DMS79 treated with DMSO at 0.1 percent for 48 hours (cell line): Measurements from ENCODE around the gene NTM.

Source experiments
- DNase-seq: peaks from one replicate; lab custom pipeline; 2025; lab: John Stamatoyannopoulos, UW

Gene NTM

DNA sequence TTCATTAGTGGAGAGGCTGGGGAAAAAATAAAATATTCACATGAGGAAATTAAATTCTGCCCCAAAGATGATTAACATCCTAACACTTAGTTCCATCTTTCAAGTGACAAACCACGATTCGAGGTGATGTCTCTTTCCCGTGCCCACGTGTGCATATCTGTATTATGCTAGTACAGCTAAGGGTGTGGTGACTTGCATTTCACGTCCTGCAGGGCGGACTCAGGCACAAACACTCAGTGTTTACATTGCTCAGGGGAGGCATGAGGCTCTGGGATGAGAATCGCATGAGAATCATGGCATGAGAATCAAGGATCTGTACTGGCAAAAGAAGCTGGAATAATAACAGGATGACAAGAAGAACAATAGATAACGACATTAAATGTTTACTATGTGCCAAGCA lies 179.4 kb downstream of the NTM start:
- DNase-seq = no peak

DNA sequence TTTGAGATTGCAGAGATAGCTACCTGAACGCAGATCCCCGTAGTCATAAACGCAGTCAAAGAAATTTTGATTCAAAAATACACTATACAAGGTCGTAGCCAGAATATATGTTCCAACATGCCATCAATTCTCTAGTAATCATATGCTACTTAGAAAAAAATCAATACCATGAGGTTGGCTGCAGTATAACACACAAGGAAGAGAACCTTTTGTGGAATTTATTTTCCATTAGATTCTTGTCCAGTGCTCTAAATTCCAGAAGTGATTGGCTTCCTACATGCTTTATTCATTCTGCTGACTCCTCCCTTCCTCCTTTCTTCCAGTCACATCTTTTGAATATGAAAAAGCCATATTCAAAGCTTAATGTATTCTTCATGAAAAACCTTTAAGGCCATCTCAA lies 189.9 kb downstream of the NTM start:
- no peak for DNase-seq

DNA sequence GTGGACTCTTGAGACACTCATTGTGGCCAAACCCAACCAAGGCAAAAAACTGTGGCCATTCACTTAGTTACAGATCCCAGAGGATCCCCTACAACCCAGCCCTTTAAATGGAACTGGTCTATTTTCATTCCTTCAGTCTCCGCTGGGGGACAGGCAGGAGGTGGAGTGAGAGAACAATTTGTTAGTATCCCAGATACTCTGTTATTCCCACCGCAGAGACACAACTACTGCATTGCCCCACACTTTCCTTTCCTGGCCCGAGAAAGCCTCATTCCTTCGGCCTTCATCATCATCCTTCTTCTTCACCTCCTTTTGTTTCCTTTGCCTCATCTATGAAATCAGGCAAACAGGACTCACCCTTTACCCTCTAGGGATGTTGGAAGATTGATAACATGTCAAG lies 191.1 kb downstream of the NTM start:
- DNase-seq = no peak

DNA sequence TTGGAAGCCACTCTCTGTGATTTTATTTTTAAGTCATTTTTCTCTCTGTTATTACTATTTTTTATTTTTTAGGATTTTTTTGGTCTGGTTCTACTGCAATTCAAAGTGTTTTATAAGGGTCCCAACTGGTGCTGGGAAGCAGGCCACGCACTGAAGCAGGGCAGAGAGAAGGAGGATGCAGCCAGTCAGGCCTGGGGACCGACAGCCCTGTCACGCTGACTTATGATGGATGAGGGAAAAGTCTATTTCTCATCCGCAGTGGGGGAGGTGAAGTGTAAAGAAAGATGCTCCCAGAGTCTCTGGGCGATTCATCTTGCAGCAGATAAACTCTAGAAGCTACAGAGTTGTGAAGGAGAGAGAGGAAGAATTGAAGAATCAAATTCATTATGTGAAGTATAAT lies 191.6 kb downstream of the NTM start:
- no peak for DNase-seq

- no peak for DNase-seq
Observed at GRCh38 chr11:131568318-131568717, 197.9 kb downstream of the NTM start.

- DNase-seq = no peak
Observed at GRCh38 chr11:131571571-131571970, 201.2 kb downstream of the NTM start.

DNA sequence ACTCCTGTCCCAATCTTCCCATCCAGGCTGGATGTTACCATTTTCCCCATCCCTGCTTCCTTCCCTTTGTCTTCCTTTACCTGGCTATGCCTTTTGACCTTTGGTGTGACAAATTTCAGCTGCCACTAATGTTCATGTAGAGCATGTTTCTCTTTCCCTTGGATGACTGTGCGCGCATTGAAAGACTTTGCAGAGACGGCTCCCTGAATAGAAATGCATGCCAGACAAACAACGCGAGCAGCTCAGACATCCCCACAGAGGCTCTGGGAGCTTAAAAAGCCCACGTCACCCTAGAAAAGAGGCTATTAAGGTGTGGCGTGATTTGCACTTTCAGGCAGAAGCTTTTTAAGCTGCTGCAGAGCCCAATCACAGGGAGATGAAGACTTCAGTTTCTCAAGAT lies 202.0 kb downstream of the NTM start:
- DNase-seq = no peak

GRCh38 chr11:131579932-131580387 lies 209.5 kb downstream of the NTM start:
- no peak for DNase-seq

DNA sequence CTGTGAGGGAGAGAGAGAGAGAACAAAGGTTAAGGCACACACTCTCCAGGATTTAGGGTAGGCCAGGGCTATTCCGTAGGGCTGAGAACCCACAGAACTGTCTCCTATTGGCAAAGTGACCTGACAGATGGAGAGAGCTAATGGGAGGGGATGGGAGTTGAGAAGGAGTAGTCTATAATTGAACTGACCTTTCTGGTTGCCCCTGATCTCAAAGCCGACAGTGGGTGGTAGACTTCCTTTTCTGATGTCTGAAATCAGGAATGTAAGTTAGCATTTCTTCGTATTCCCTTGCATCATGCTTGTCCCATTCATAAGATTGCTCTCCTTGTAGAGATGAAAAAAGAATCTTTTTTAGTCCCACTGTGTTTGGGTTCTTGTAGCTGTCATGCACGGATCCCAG lies 210.1 kb downstream of the NTM start:
- no peak for DNase-seq

DNA sequence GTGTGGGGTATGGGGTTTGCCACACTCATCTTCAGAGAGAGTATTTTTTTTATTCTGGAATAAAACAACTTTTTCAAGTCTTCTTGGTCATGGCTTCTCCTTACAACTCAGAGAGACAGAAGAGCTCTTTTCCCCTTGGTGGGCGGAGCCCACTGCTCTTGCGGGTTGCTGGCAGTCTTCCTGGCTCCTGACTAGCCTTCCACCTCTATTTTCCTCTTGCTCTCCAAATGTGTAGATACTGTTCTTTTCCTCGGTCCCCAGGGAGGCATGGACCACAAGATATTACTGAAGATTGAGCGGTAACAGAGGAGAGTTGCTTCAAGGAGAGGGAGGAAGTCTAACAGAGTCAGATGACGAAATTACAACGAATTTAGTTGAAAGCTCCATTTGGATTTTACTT lies 210.6 kb downstream of the NTM start:
- no peak for DNase-seq

DNA sequence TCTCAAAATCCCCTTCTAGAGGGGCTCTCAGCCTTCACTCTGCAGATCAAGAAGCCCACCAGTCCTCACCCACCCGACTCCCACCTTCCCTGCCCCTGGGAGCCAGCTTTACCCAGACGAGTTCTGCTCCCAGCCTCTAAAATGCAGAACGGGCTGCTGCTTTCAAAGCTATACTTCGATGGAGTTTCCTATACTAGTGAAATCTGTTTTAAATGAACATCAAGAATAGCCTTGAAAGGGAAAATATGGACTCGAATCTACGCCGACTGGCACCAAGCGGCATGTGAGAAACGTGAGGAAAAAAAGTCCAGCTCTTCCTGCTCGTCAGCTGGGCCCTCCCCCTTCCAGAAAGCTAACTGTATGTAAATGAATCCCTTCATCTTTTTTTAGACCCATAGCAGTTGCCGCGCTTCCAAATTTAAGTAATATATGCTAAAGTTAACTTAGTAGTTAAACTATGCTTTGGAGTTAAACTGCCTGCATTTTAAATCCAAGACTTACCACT lies 211.7 kb downstream of the NTM start:
- DNase-seq = no peak

DNA sequence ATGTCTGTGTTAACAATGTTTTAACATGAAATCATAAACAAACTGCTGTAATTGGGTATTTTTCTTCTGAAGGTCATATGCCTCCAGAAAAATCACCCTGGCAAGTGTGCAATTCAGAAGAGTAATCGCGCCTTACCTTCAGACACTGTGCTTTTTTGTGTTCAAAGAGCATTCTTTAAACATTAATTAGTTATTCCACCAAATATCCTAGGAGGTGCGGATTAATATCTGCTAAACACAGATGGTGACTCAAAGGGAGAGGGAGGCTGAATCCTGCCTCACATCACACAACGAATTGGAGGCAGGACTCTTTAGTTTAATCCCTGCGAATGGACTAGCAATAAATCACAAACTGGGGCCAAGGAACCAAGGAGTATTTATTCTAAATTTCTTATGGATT lies 213.0 kb downstream of the NTM start:
- DNase-seq = no peak

DNA sequence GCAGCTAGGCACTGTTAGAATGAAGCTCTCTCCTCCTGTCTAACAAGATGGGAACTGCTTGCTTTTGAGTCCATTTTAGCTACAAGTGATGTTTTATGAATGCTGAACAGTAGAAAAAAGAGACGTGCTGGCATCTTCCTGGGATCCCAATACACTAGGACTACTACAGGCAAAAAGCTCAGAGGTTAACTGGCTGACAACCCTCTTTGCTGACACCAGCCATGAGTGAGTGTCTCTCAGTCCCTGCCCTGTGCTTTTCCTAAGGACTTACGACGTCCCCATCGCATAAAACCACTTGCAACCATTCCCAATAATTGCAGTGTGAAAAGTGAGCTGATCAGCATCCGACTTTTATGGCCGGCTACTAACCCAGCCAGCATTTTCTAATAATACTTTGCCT lies 213.5 kb downstream of the NTM start:
- DNase-seq = no peak

DNA sequence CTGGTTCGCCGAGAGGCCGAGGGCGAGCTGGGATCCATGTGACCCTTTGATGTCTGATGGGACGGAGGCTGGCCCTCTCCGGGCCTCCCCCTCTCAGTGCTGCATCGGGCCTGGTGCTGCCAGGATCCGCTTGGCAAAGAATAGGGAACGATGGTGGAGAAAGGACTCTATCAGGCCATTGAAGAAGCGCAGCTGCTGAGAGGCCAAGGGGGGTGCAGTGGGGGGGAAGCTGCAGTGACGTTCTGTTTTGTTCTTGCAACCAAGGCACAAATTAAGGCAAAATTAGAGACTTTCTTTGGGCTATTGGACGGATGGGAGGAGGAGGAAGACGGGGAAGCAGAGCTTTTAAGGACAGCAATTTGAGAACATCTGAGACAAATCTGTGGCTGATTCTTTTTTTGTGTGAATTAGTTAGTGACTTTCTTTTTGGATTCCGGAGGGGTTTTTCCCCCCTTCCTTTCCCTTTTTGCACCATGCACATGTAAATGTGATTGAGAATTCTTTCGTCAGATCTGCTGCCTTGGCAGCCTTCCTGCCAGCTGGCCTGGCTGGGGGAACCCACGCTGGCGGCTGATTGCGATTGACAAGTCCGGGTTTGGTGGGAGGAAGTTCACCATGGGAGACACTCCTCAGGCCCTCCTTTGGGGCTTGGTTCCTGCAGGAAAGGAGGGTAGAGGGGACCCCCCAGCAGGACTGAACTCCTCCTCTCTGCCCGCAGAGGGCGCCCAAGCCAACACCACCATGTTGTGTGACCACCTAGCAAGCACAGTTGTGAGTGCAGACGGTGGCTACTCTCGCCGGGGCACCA lies 214.6 kb downstream of the NTM start:
- DNase-seq = no peak

DNA sequence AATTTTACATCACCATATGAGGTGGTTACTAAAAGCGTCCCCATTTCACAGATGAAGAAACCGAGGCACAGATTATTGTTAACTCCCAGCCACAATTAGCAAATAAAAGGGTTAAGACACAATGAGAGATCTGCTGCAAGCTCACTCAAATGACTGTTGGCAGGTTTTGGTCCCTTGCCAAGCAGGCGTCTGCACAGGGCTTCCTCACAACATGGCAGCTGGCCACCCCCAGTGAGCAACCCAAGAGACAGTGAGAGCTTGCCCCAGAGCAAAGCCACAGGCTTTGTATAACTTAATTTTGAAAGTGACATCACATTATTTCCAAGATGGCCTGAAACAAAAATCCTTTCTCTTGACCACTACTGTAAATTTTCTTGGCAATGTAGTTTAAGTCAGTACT lies 217.6 kb downstream of the NTM start:
- DNase-seq = no peak

GRCh38 chr11:131591051-131591461 lies 220.6 kb downstream of the NTM start:
- DNase-seq = no peak

GRCh38 chr11:131592152-131592551 lies 221.7 kb downstream of the NTM start:
- no peak for DNase-seq

DNA sequence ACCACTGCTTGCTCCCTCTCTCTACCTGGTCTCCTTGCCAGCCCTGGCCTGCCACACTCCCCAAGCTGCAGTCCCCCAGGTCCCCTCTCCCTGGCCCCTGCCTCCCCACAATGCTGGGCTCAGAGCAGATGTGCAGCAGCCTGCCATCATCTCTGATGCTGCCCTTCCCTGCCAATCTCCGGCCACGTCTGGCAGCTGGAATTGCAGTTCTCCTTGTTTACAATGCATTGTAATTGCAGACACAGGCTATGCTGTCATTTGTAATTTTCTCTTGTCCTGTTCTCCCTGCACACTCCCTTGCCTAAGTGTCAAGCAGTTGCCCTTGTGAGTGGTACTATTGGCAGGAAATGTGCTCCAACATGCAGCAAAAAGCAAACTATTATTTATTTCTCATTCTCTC lies 222.3 kb downstream of the NTM start:
- DNase-seq = no peak

GRCh38 chr11:131593301-131593700 lies 222.9 kb downstream of the NTM start:
- no peak for DNase-seq

DNA sequence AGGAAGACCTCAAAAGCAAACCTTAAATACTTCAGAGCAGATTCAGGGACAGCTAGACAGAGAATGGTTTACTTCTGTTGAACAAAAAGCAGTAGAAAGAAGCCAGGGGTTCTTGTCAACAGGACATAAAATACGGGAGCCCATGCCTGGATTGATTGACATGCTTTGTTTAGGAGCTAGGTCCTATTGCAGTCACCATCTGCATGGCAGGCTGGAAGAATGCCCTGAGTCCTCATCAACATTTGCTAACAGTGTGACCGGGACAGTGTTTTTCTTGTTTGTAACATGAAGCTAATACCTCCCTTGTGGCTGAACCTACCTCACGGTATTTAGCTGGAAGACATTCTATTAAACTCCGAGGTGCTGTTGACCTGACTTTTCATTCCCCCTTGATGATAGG lies 225.4 kb downstream of the NTM start:
- DNase-seq = no peak

- DNase-seq = no peak
Observed at GRCh38 chr11:131597890-131598289, 227.5 kb downstream of the NTM start.

DNA sequence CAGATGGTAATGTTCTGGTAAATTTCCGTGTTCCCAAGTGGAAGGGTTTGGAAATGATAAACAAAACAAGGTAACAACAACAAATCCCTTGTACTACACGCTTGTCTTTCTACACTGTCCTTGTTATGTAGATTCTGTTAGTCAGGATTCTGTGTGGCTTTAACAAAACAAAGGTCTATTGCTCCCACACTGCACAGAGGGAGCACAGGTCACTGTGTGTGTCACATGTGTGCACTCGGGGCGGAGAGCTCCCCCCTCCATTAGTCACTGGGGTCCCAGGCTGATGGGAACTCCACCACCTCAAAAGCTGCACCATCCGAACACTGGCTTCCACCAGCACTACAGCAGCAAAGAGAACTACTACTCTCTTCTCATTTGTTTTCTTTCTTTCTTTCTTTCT lies 227.9 kb downstream of the NTM start:
- DNase-seq = no peak

GRCh38 chr11:131599285-131599684 lies 228.9 kb downstream of the NTM start:
- DNase-seq = no peak

DNA sequence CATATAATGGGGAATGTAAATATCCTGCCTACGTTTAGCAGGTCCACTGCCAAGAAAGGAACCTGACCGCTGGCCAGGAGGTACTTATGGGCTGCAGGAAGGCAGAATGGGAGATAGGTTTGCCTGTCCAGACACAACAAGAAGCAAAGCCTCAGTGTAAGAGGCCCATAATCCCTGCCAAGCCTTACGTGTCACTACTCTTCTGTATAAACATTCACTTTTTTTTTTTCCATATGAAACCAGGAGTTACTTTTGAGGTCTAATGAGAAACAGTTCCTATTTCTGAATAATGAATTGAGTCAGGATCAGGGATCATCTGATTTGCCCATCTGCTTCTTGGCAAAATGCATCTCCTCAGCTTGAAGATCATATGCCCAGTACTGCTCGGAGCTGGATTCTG lies 230.2 kb downstream of the NTM start:
- DNase-seq = no peak
